Thoracic aorta (tissue), 2 donors: Measurements from ENCODE around the gene CPM. TPM values are rescaled to one million over a fixed set of nuclear protein-coding genes. Genes with fewer than 3 reads are reported as not detected.

Source experiments
- ATAC-seq: fragments of 150-250 bp; one replicate; pipeline ENCODE4 v1.8.0; 2017; ENCODE audit warnings: low read depth; ENCODE audit not compliant: insufficient number of reproducible peaks, low FRiP score
- DNase-seq: peaks from one replicate; pipeline ENCODE4 v3.0.0-alpha.2; 2020; ENCODE audit warnings: low spot score
- H3K27ac ChIP-seq, 2 donors: fragments of 200-600 bp; sonication (generic); 1 replicate in 1 of 2; 2 replicates in 1 of 2; pipeline ENCODE4 v1.5.1; 2016; ENCODE audit warnings: mild to moderate bottlenecking in 2 of 2, moderate library complexity in 2 of 2
- H3K27me3 ChIP-seq: fragments of 200-600 bp; sonication (generic); replicated peaks from 2 replicates; pipeline ENCODE4 v1.6.0; 2016; ENCODE audit warnings: mild to moderate bottlenecking; ENCODE audit not compliant: insufficient read depth
- H3K36me3 ChIP-seq: fragments of 200-600 bp; sonication (generic); one replicate; pipeline ENCODE4 v1.5.1; 2016
- H3K4me1 ChIP-seq, 2 donors: fragments of 200-600 bp; sonication (generic); 1 replicate in 1 of 2; 2 replicates in 1 of 2; pipeline versions ENCODE4 v1.5.1 to v1.6.0; 2016; ENCODE audit warnings: low read depth in 2 of 2, mild to moderate bottlenecking in 1 of 2; ENCODE audit not compliant: control insufficient read depth in 1 of 2
- H3K4me3 ChIP-seq: fragments of 200-600 bp; sonication (generic); 2 replicates; pipeline ENCODE4 v1.5.1; 2016; ENCODE audit warnings: mild to moderate bottlenecking
- H3K9me3 ChIP-seq: fragments of 200-600 bp; sonication (generic); 2 replicates; pipeline ENCODE4 v1.5.1; 2016
- CTCF ChIP-seq: fragments of 200-600 bp; sonication (generic); IDR thresholded peaks from one replicate; pipeline ENCODE4 v1.5.1; 2019; ENCODE audit warnings: antibody characterized with exemption
- total RNA-seq, 2 donors: library from RNA; depleted of rRNA; stranded (reverse); fragments of >200 nt; gene quantifications; one replicate each; pipeline versions ENCODE4 v1.1.0 to v1.2.3, GENCODE V29; 2016

Gene CPM
- total RNA-seq, 2 donors from 2014 or later: 22.1 to 62.3 TPM

DNA sequence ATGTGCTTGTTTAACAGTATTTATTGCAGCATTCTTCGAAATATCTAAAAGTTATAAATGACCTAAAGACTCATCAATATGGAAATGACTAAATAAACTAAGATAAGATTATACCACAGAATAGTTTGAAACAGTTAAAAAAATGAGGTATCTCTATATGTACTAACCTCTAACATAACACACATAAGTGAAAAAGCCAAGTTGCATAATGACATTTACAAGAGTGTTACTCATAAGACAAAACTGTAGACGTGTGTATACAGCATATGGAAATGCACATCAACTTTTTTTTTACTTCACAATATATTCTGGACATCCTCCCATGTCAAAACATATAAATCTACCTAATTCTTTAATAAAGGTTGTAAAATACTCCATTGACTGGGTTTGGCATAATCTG is 22.8 kb downstream of the CPM start:
- H3K36me3 ChIP-seq: no peaks in the 10 kb centered on the region
- no peak for TF ChIP-seq CTCF
- DNase-seq (no peak), ATAC-seq (no peak)
- no peak overlapping the region for H3K27ac ChIP-seq
- H3K4me3 ChIP-seq: no peak overlapping the region
- H3K27me3 ChIP-seq: no peaks in the 10 kb centered on the region
- peaks cover 6 to 11% of the 10 kb centered on the region in 2 donors for H3K4me1 ChIP-seq
- H3K9me3 ChIP-seq: no peaks in the 10 kb centered on the region

DNA sequence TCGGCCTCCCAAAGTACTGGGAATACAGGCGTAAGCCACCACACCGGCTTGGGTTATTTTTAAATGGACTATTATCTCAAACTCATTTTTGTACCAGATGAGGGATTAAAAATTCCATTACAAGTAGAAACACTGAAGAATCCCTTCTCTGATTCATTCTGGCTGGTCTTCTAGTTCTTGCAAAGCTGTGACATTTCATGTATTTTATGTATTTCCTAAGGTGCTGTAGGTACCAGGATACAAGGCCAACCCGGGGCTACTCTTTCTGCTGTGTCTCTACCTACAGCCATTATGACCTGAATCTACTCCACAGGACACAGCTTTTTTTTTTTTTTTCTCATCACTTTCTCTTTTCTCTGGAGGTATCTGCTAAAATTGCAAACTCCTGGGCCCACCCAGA is 24.9 kb downstream of the CPM start:
- Histone ChIP-seq H3K4me3 (no peak overlapping the region), H3K36me3 (no peaks in the 10 kb centered on the region), H3K9me3 (no peaks in the 10 kb centered on the region), H3K27me3 (no peaks in the 10 kb centered on the region), H3K27ac (no peak overlapping the region), H3K4me1 (no peaks in the 10 kb centered on the region)
- DNase-seq (no peak), ATAC-seq (no peak)
- no peak for TF ChIP-seq CTCF

DNA sequence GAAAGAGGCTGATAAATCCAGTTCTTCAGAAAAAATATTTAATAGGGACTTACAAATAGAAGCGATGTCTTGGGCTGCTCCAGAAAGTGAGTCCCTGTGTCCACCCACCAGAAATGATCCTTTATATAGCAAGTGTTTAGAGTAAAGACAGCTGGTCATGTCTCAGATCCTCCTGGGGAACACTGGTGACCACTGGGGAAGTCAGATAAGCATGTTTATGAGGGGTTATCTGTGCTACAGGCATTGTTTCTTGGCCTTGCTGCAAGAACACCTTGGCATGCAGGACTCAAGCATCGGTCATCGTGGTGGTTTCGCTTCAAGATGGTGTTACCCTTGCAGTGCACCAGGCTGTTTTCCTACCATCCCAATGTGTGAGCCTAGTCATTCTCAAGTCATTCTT is 27.2 kb downstream of the CPM start:
- Histone ChIP-seq H3K4me1 (no peaks in the 10 kb centered on the region), H3K27me3 (no peaks in the 10 kb centered on the region), H3K27ac (no peak overlapping the region), H3K4me3 (no peak overlapping the region), H3K36me3 (no peaks in the 10 kb centered on the region), H3K9me3 (no peaks in the 10 kb centered on the region)
- no peak for ATAC-seq
- TF ChIP-seq CTCF: no peak
- DNase-seq: no peak

DNA sequence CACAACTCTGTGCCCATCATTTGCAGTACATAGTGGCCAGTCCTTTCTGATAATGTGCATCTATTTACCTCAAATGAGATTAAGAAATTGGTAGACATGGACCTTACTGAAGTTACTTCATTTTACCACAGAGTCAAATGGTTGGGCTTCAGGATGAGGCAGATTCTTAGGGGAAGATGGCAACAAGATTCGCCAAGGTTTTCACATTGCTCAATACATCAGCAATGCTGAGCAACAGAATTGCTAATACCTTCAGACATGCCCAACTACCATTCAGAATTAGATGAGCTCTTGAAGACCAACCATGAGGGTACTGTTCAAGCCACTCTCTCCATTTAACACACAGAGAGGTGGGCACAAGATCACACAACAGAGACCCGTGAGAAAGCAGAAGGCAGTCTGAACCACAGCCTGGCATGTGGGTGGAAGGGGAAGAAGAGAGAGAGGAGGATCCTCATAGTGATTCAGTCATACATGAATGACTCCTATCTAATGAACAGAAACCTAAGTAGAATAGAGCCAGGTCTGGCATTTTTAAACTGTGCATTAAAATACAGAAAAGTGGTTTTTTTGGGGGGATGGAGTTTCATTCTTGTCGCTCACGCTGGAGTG is 28.5 kb downstream of the CPM start:
- Histone ChIP-seq H3K27ac (no peak overlapping the region), H3K27me3 (no peaks in the 10 kb centered on the region), H3K4me1 (no peaks in the 10 kb centered on the region), H3K4me3 (no peak overlapping the region), H3K36me3 (no peaks in the 10 kb centered on the region), H3K9me3 (no peaks in the 10 kb centered on the region)
- DNase-seq (no peak), ATAC-seq (no peak)
- TF ChIP-seq CTCF: no peak

- no peaks in the 10 kb centered on the region for H3K9me3 ChIP-seq
- DNase-seq (no peak), ATAC-seq (no peak)
- no peaks in the 10 kb centered on the region for H3K27me3 ChIP-seq
- no peak for TF ChIP-seq CTCF
- no peak overlapping the region for H3K27ac ChIP-seq
- H3K4me1 ChIP-seq: no peaks in the 10 kb centered on the region
- H3K36me3 ChIP-seq: no peaks in the 10 kb centered on the region
- H3K4me3 ChIP-seq: no peak overlapping the region
Observed at GRCh38 chr12:68903511-68903910, 29.5 kb downstream of the CPM start.
